NCI-H2171 (cell line): Measurements from ENCODE around the gene CHRNA1.
A peak's percentile ranks its signal among the peaks of the same experiment; 100 is the strongest.
"Not testable (repeated sequence)": the region's sequence is repeated elsewhere in the genome, so short reads cannot be mapped to it uniquely, and the experiment has no call there.

Source experiments
- DNase-seq: peaks from one replicate; lab custom pipeline; 2025; lab: John Stamatoyannopoulos, UW

Gene CHRNA1

GRCh38 chr2:174717273-174717672 lies 47.0 kb downstream of the CHRNA1 start:
- no peak for DNase-seq

GRCh38 chr2:174716785-174717184 lies 47.5 kb downstream of the CHRNA1 start:
- no peak for DNase-seq

- DNase-seq: no peak
These were observed 50.6 kb downstream of the CHRNA1 start for GRCh38 chr2:174713686-174714085.

- no peak for DNase-seq
These were observed 53.1 kb downstream of the CHRNA1 start for GRCh38 chr2:174711206-174711605.

- DNase-seq: not testable (repeated sequence)
These were observed 54.8 kb downstream of the CHRNA1 start for GRCh38 chr2:174709416-174710004.

- no peak for DNase-seq
These were observed 55.6 kb downstream of the CHRNA1 start for GRCh38 chr2:174708713-174709112.

- no peak for DNase-seq
These were observed 59.0 kb downstream of the CHRNA1 start for GRCh38 chr2:174705321-174705720.

- DNase-seq: no peak
These were observed 59.6 kb downstream of the CHRNA1 start for GRCh38 chr2:174704642-174705041.

GRCh38 chr2:174704061-174704460 lies 60.2 kb downstream of the CHRNA1 start:
- no peak for DNase-seq

- DNase-seq: no peak
These were observed 60.8 kb downstream of the CHRNA1 start for GRCh38 chr2:174703430-174703829.

GRCh38 chr2:174702541-174702940 lies 61.7 kb downstream of the CHRNA1 start:
- DNase-seq: no peak

- peak; percentile 23 for DNase-seq
These were observed 64.1 kb downstream of the CHRNA1 start for GRCh38 chr2:174699993-174700766.
